ENCODE results near the gene CENATAC. TPM values are rescaled to one million over a fixed set of nuclear protein-coding genes. Genes with fewer than 3 reads are reported as not detected.
A peak's percentile ranks its signal among the peaks of the same experiment; 100 is the strongest.

CENATAC gene
- total and polyA plus RNA-seq, 9 of the 15 experiments (the other 6 are each of a cell fraction or from before 2014, with no cell fraction given) = 2.4 to 25.5 (median 13.7) TPM

GRCh38 chr11:118980191-118980881, 17.6 kb upstream of the CENATAC start (continued):
- TF ChIP-seq MEF2A (IDR thresholded peaks at IDR 0.05; ENCODE audit: control insufficient read depth, low read depth, low read length) (no peak), MCM2 (IDR thresholded peaks at IDR 0.05; ENCODE audit: low read depth) (no peak), HDAC6 (IDR thresholded peaks at IDR 0.05; ENCODE audit: low read depth, low read length) (no peak), TAF9B (IDR thresholded peaks at IDR 0.05; ENCODE audit: partially characterized antibody) (no peak), MTA1 (IDR thresholded peaks at IDR 0.05; ENCODE audit: borderline replicate concordance) (no peak), ESRRA (IDR thresholded peaks at IDR 0.05; ENCODE audit: borderline replicate concordance, low read depth) (no peak), SMAD2 (IDR thresholded peaks at IDR 0.05; ENCODE audit: low read depth, low read length) (no peak), PHB (CRISPR knock-in tag; IDR thresholded peaks at IDR 0.05) (no peak), MAFG (tag; conservative IDR thresholded peaks at IDR 0.05) (peak; percentile 64), ID3 (CRISPR knock-in tag; IDR thresholded peaks at IDR 0.05) (no peak), ID3 (tag; IDR thresholded peaks at IDR 0.05) (peak; percentile 42; the same call in 1 of the 2 replicates), BRD4 (IDR thresholded peaks at IDR 0.05) (no peak), FOXJ2 (tag; IDR thresholded peaks at IDR 0.05) (no peak), CREB1 (IDR thresholded peaks at IDR 0.05) (no peak; the same call in 1 of the 2 replicates), CREB1 (CRISPR knock-in tag; IDR thresholded peaks at IDR 0.05) (peak; percentile 57; the same call in 1 of the 2 replicates), ELF2 (CRISPR knock-in tag; IDR thresholded peaks at IDR 0.05) (no peak), CHD4 (IDR thresholded peaks at IDR 0.05; ENCODE audit: insufficient read depth, insufficient replicate concordance, low read depth, low read length, poor library complexity, severe bottlenecking) (no peak), SMARCA5 (IDR thresholded peaks at IDR 0.05) (no peak), ESRRB (CRISPR knock-in tag; IDR thresholded peaks at IDR 0.05; ENCODE audit: borderline replicate concordance) (no peak), E2F1 (CRISPR knock-in tag; IDR thresholded peaks at IDR 0.05) (no peak), HDAC8 (tag; IDR thresholded peaks at IDR 0.05) (no peak), CHD2 (IDR thresholded peaks at IDR 0.05; ENCODE audit: low read depth, low read length) (no peak), ELF4 (CRISPR knock-in tag; IDR thresholded peaks at IDR 0.05) (no peak), MXI1 (IDR thresholded peaks at IDR 0.05; ENCODE audit: low read depth, low read length) (peak; percentile 35; the same call in 1 of the 2 replicates), POLR3G (IDR thresholded peaks at IDR 0.05; ENCODE audit: extremely low read depth, insufficient read length, insufficient replicate concordance) (no peak), NFE2L1 (tag; IDR thresholded peaks at IDR 0.05; ENCODE audit: borderline replicate concordance, low read depth) (no peak), LARP7 (IDR thresholded peaks at IDR 0.05) (no peak), RBM34 (IDR thresholded peaks at IDR 0.05; ENCODE audit: borderline replicate concordance, insufficient read depth, low read length) (no peak), LEF1 (IDR thresholded peaks at IDR 0.05) (peak; percentile 63; the same call in 1 of the 2 replicates), OTX1 (CRISPR knock-in tag; IDR thresholded peaks at IDR 0.05) (peak; percentile 23; the same call in 1 of the 2 replicates), RCOR1 (IDR thresholded peaks at IDR 0.05; ENCODE audit: borderline replicate concordance in 1 of 2, low read depth in 2 of 2, low read length in 2 of 2) (peak in 1 of 2 experiments; percentile 63; a peak in 2 of 4 replicates), NR1H2 (CRISPR knock-in tag; IDR thresholded peaks at IDR 0.05) (no peak)
